Natural killer cell (primary cell): ENCODE results near the gene MPV17L2. TPM values are rescaled to one million over a fixed set of nuclear protein-coding genes. Genes with fewer than 3 reads are reported as not detected.
"Not testable (repeated sequence)": the region's sequence is repeated elsewhere in the genome, so short reads cannot be mapped to it uniquely, and the experiment has no call there.

ENCODE experiments used
- ATAC-seq, 3 donors: fragments of 150-1000 bp in 2 of 3; fragments of 200-7000 bp in 1 of 3; cut with Tn5 transposase; 1 replicate in 1 of 3; 2 replicates in 2 of 3; pipeline ENCODE4 v1.10.0; 2021; ENCODE audit warnings: mild to moderate bottlenecking in 2 of 3, moderate library complexity in 2 of 3
- DNase-seq, 2 donors: peaks; one replicate each; pipeline versions ENCODE4 v3.0.0 to v3.0.0-alpha.2; 2013 to 2021; ENCODE audit warnings: mixed read lengths in 1 of 2
- H3K27ac ChIP-seq: one replicate; pipeline ENCODE4 v1.5.1; 2013; ENCODE audit warnings: mild to moderate bottlenecking, low read length
- H3K27me3 ChIP-seq: one replicate; pipeline ENCODE4 v1.6.1; 2013; ENCODE audit warnings: low read length; ENCODE audit not compliant: control insufficient read depth, insufficient read depth
- H3K36me3 ChIP-seq: one replicate; pipeline ENCODE4 v1.6.1; 2013; ENCODE audit warnings: low read length; ENCODE audit not compliant: control insufficient read depth, insufficient read depth
- H3K4me1 ChIP-seq: one replicate; pipeline ENCODE4 v1.6.1; 2013; ENCODE audit warnings: low read length; ENCODE audit not compliant: control insufficient read depth, insufficient read depth
- H3K4me3 ChIP-seq: one replicate; pipeline ENCODE4 v1.5.1; 2013; ENCODE audit warnings: low read length
- H3K9me3 ChIP-seq: one replicate; pipeline ENCODE4 v1.6.1; 2013; ENCODE audit warnings: low read length; ENCODE audit not compliant: control insufficient read depth, insufficient read depth
- H3K27ac Mint-ChIP-seq, 2 donors: one replicate each; pipeline ENCODE4 v1.8.0; 2022; ENCODE audit warnings: mild to moderate bottlenecking in 2 of 2, mixed read lengths in 2 of 2, moderate library complexity in 1 of 2
- H3K27me3 Mint-ChIP-seq, 2 donors: one replicate each; pipeline ENCODE4 v1.8.0; 2022; ENCODE audit warnings: low read depth in 2 of 2, mixed read lengths in 2 of 2
- H3K36me3 Mint-ChIP-seq: one replicate; pipeline ENCODE4 v1.8.0; 2022; ENCODE audit warnings: mixed read lengths
- H3K4me1 Mint-ChIP-seq, 2 donors: one replicate each; pipeline ENCODE4 v1.8.0; 2022; ENCODE audit warnings: mixed read lengths in 2 of 2
- H3K4me3 Mint-ChIP-seq: one replicate; pipeline ENCODE4 v1.8.0; 2022; ENCODE audit warnings: mild to moderate bottlenecking, moderate library complexity, mixed read lengths
- H3K9me3 Mint-ChIP-seq, 2 donors: one replicate each; pipeline ENCODE4 v1.8.0; 2022; ENCODE audit warnings: mixed read lengths in 2 of 2
- WGBS: methylation state at CpG from one replicate; pipeline ENCODE4 v1.1.7; 2013; ENCODE audit warnings: missing lambda C conversion rate; ENCODE audit not compliant: insufficient coverage; 5-methylcytosine and 5-hydroxymethylcytosine counted together
- intact Hi-C: fragments of 100-400 bp; cut with micrococcal nuclease; formaldehyde crosslinking; loops from one replicate; pipeline ENCODE4 v1.14.2; 2022
- total RNA-seq, 4 donors: library from RNA; stranded (reverse); fragments of 120-200 nt in 1 of 4; gene quantifications; one replicate each; pipeline versions ENCODE4 v1.2.3 to v1.2.4, GENCODE V29; 2013 to 2022
- TF ChIP-seq, protein P1 (sequence below): fragments of 200-600 bp; IDR thresholded peaks from one replicate; pipeline ENCODE4 v1.8.0; 2022; ENCODE audit warnings: antibody characterized with exemption

Gene MPV17L2
- total RNA-seq, 3 donors from 2014 or later (not counting 1 experiment from before 2014, with no cell fraction given), result 4.1 to 5.6 (median 4.5) TPM

DNA sequence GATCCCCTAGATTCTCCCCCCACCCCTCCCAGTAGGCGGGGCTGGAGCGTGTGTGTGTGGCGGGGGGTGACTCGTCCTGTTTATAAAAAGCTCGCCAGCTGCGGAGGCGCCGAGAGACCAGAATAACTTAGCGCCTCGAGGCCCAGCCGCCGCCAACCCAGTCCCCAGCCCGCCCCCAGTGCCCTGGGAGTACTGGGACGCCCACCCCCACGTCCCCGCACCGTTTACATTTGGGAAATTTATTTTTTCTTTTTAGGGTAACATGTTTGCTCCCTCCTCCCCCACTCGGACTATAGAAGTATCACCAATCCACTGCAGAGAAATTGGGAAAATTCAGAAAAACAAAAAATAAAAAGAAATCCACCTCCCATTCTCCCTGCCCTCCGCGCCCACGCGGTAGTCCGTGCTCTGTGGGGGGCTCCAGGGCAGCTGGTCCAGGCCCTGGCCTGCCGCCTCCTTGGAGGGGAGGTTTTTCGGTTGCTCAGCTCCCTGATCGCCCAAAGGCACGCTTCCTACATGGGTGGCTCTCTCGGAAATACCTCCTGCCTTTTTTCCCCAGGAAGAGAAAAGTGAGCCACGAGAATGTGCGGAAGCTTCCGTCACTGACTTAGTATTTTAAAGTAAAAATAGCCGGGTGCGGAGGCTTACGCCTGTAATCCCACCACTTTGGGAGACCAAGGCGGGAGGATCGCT lies 12.3 kb downstream of the MPV17L2 start:
- peak overlapping the region; percentile 48 for H3K4me3 ChIP-seq
- DNase-seq (peak; percentile 59 to 66), ATAC-seq (peak in 1 of 3 donors; percentile 5)
- H3K4me3 Mint-ChIP-seq, result no peak overlapping the region
- H3K27me3 ChIP-seq, result peaks cover 2% of the 10 kb centered on the region
- intact Hi-C loops, result no loop called here
- no peaks in the 10 kb centered on the region for H3K36me3 ChIP-seq
- no peaks in the 10 kb centered on the region for H3K9me3 ChIP-seq
- H3K9me3 Mint-ChIP-seq, result no peaks in the 10 kb centered on the region
- TF ChIP-seq, protein P1, sequence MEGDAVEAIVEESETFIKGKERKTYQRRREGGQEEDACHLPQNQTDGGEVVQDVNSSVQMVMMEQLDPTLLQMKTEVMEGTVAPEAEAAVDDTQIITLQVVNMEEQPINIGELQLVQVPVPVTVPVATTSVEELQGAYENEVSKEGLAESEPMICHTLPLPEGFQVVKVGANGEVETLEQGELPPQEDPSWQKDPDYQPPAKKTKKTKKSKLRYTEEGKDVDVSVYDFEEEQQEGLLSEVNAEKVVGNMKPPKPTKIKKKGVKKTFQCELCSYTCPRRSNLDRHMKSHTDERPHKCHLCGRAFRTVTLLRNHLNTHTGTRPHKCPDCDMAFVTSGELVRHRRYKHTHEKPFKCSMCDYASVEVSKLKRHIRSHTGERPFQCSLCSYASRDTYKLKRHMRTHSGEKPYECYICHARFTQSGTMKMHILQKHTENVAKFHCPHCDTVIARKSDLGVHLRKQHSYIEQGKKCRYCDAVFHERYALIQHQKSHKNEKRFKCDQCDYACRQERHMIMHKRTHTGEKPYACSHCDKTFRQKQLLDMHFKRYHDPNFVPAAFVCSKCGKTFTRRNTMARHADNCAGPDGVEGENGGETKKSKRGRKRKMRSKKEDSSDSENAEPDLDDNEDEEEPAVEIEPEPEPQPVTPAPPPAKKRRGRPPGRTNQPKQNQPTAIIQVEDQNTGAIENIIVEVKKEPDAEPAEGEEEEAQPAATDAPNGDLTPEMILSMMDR, result no peak
- peak overlapping the region in 1 of 2 donors; percentile 96 for H3K27ac Mint-ChIP-seq
- 35% methylated on average over 31 of the region's 36 CpGs for WGBS
- H3K27me3 Mint-ChIP-seq, result peaks cover 4 to 12% of the 10 kb centered on the region in 2 donors
- H3K4me1 Mint-ChIP-seq, result peaks cover 23 to 32% of the 10 kb centered on the region in 2 donors
- H3K27ac ChIP-seq, result peak overlapping the region; percentile 81
- no peaks in the 10 kb centered on the region for H3K36me3 Mint-ChIP-seq
- peaks cover 27% of the 10 kb centered on the region for H3K4me1 ChIP-seq

DNA sequence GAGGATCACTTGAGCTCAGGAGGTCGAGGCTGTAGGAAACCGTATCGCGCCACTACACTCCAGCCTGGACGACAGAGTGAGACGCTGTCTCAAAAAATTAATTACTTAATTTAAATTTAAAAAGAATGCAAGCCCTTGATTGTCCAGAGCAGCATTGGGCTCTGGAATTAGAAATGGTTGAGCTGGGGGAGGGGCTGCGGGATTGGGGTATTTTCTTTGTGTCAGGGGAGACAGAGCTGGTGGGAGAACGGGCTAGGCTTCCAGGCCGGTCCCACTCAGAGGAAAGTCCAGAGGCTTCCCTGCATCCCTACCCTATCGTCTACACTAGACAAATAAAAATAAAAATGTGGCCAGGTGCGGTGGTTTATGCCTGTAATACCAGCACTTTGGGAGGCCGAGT lies 13.0 kb downstream of the MPV17L2 start:
- no peak for DNase-seq
- Histone ChIP-seq H3K9me3 (no peaks in the 10 kb centered on the region), H3K27ac (no peak overlapping the region), H3K4me3 (no peak overlapping the region), H3K27me3 (peaks cover 2% of the 10 kb centered on the region), H3K36me3 (no peaks in the 10 kb centered on the region), H3K4me1 (peaks cover 27% of the 10 kb centered on the region)
- peaks cover 4 to 12% of the 10 kb centered on the region in 2 donors for H3K27me3 Mint-ChIP-seq
- H3K36me3 Mint-ChIP-seq, result no peaks in the 10 kb centered on the region
- no peak overlapping the region for H3K27ac Mint-ChIP-seq
- no peak for ATAC-seq
- intact Hi-C loops, result loop anchor here (2.0 kb wide), 1 partner anchor 45 kb away; no protein-coding TSS in a partner anchor
- 95% methylated on average over 10 of the region's 12 CpGs for WGBS
- no peaks in the 10 kb centered on the region for H3K9me3 Mint-ChIP-seq
- H3K4me1 Mint-ChIP-seq, result peaks cover 23 to 32% of the 10 kb centered on the region in 2 donors
- TF ChIP-seq, protein P1, result no peak
- no peak overlapping the region for H3K4me3 Mint-ChIP-seq

GRCh38 chr19:18208098-18208951 lies 15.3 kb downstream of the MPV17L2 start:
- H3K36me3 ChIP-seq, result no peaks in the 10 kb centered on the region
- H3K9me3 ChIP-seq, result no peaks in the 10 kb centered on the region
- Mint-ChIP-seq H3K4me1 (peaks cover 11 to 13% of the 10 kb centered on the region in 2 donors), H3K27me3 (peaks cover 4 to 12% of the 10 kb centered on the region in 2 donors), H3K36me3 (no peaks in the 10 kb centered on the region), H3K4me3 (no peak overlapping the region), H3K9me3 (no peaks in the 10 kb centered on the region), H3K27ac (no peak overlapping the region)
- peak; percentile 40 to 71 for DNase-seq
- H3K4me1 ChIP-seq, result peaks cover 18% of the 10 kb centered on the region
- WGBS, result 29% methylated on average over 31 of the region's 32 CpGs
- intact Hi-C loops, result loop anchor here (1.0 kb wide), 1 partner anchor 120 kb away; no protein-coding TSS in a partner anchor
- TF ChIP-seq, protein P1, result peak; percentile 71
- peaks cover 2% of the 10 kb centered on the region for H3K27me3 ChIP-seq
- H3K4me3 ChIP-seq, result no peak overlapping the region
- no peak for ATAC-seq
- no peak overlapping the region for H3K27ac ChIP-seq

GRCh38 chr19:18209912-18210311 lies 16.9 kb downstream of the MPV17L2 start:
- peaks cover 4 to 12% of the 10 kb centered on the region in 2 donors for H3K27me3 Mint-ChIP-seq
- H3K27me3 ChIP-seq, H3K27ac Mint-ChIP-seq, DNase-seq, H3K9me3 ChIP-seq, ATAC-seq, H3K4me1 ChIP-seq, intact Hi-C loops, H3K27ac ChIP-seq, H3K4me3 Mint-ChIP-seq, H3K36me3 Mint-ChIP-seq, H3K4me3 ChIP-seq, H3K9me3 Mint-ChIP-seq, H3K4me1 Mint-ChIP-seq, H3K36me3 ChIP-seq: not testable (repeated sequence)
- WGBS, result 84% methylated on average over 5 of the region's 5 CpGs
